GM12873 (cell line): ENCODE measurements around the gene CTF1.

ENCODE experiments used
- TF ChIP-seq, protein P1 (sequence below): IDR thresholded peaks from 2 replicates; pipeline ENCODE4 v1.5.1; 2012; ENCODE audit warnings: low read depth, mild to moderate bottlenecking, moderate library complexity, low read length, control low read depth; ENCODE audit not compliant: insufficient read depth; ENCODE audit errors: missing control alignments

CTF1 gene

DNA sequence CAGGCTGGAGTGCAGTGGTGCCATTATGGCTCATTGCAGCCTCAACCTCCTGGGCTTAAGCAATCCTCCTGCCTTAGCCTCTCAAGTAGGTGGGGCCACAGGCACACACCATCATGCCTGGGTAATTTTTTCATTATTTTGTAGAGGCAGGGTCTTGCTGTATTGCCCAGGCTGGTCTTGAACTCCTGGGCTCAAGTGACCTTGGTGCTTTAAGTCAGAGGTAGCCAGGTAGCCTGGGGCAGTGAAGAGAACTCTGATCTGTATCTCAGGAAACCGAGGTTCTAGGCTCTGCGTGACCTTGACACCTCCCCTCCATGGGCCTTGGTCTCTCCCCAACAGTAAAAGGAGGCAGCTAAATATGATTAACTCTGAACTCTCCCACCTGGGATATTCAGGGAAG is 3.4 kb downstream of the CTF1 start:
- TF ChIP-seq, protein P1, sequence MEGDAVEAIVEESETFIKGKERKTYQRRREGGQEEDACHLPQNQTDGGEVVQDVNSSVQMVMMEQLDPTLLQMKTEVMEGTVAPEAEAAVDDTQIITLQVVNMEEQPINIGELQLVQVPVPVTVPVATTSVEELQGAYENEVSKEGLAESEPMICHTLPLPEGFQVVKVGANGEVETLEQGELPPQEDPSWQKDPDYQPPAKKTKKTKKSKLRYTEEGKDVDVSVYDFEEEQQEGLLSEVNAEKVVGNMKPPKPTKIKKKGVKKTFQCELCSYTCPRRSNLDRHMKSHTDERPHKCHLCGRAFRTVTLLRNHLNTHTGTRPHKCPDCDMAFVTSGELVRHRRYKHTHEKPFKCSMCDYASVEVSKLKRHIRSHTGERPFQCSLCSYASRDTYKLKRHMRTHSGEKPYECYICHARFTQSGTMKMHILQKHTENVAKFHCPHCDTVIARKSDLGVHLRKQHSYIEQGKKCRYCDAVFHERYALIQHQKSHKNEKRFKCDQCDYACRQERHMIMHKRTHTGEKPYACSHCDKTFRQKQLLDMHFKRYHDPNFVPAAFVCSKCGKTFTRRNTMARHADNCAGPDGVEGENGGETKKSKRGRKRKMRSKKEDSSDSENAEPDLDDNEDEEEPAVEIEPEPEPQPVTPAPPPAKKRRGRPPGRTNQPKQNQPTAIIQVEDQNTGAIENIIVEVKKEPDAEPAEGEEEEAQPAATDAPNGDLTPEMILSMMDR = no peak

DNA sequence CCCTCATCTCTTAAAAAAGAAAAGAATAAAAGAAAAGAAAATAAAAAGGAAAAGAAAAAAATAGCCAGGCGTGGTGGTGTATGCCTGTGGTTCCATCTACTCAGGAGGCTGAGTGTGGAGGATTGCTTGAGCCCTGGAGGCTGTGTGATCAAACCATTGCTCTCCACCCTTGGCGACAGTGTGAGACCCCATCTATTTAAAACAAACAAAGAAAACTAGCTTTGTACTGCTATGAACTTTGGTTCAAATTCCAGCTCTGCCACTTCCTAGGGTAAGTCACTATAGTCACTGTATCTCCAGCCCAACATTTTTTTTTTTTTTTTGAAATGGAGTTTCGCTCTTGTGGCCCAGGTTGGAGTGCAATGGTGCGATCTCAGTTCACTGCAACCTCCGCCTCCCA is 4.2 kb downstream of the CTF1 start:
- TF ChIP-seq, protein P1 = no peak

DNA sequence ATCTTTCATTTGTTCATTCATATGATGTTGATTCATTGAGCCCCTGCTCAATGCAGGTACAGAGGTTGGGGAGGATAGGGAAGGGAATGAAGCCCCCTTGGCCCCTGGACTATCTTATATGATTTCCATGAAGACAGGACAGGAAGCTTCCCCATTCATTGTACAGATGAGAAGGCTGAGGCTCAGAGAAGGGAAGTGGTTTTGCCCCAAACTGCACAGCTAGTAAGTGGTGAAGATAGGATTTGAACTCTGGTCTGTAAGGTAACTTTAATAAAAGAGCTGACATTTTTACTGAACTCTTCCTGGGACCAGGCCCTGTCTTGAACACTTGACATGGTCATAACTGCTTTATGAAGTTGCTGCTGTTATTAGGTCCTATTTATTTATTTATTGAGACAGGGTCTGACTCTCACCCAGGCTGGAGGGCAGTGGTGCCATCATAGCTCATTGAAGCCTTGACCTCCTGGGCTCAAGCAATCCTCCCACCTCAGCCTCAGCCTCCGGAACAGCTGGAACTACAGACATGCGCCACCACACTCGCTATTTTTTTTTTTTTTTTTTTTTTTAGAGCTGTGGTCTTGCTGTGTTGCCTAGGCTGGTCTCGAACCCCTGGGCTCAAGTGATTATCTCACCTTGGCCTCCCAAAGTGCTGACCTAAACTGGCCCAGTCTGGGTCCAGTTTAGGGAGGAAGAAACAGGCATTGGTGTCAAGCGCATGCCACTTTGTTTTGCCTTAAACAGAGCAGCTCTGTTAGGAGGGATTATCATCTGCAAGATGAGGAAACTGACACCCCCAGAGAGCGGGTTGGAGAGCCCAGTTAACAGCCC is 5.0 kb downstream of the CTF1 start:
- TF ChIP-seq, protein P1 = no peak

DNA sequence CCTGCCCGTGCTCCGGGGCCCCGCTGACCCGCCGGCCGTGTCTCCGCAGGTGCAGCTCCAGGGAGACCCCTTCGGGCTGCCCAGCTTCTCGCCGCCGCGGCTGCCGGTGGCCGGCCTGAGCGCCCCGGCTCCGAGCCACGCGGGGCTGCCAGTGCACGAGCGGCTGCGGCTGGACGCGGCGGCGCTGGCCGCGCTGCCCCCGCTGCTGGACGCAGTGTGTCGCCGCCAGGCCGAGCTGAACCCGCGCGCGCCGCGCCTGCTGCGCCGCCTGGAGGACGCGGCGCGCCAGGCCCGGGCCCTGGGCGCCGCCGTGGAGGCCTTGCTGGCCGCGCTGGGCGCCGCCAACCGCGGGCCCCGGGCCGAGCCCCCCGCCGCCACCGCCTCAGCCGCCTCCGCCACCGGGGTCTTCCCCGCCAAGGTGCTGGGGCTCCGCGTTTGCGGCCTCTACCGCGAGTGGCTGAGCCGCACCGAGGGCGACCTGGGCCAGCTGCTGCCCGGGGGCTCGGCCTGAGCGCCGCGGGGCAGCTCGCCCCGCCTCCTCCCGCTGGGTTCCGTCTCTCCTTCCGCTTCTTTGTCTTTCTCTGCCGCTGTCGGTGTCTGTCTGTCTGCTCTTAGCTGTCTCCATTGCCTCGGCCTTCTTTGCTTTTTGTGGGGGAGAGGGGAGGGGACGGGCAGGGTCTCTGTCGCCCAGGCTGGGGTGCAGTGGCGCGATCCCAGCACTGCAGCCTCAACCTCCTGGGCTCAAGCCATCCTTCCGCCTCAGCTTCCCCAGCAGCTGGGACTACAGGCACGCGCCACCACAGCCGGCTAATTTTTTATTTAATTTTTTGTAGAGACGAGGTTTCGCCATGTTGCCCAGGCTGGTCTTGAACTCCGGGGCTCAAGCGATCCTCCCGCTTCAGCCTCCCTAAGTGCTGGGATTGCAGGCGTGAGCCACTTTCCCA is 5.9 kb downstream of the CTF1 start:
- TF ChIP-seq, protein P1 = peak; percentile 49

DNA sequence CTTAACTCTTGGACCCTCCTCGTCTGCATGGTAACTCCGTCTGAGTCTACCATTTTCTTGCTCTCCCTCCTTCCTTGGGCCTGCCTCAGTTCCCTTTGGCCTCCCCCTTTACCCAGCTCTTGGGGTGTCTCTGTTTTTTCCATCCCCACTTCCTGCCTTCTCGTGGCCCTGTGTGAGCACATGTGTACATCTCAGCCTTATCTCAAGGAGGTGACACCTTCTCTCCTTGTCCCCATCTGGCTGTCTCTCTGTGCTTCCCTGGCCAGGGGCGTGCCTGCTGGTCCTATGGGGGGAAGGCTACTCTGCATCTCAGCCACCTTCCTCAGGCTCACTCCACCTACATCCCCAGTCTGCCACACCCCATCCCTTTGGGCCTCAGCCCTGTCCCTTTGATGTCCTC is 6.6 kb downstream of the CTF1 start:
- TF ChIP-seq, protein P1 = no peak

DNA sequence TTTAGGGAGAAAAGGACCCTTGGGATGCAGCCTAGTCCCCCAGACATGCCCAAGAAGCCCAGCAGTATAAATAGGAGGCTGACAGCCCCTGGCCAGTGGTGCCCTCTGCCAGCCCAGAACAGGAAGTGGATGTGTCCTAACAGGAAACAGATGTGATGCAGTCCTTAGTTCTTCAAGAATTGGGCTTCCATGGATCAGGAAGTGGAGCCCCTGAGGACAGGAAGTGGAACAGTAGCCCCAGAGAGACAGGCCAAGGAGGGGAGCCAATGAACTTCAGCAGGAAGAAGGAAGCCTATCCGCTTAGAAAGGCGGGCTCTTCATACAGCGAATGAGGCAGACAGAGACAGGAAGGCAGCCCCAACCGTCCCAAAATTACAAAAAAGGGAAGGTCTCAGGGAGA is 7.2 kb downstream of the CTF1 start:
- TF ChIP-seq, protein P1 = no peak
